HG02840 (cell line): ENCODE measurements around the gene F2.

ENCODE experiments used
- ATAC-seq: cut with Tn5 transposase; IDR thresholded peaks from one replicate; pipeline ENCODE4 v1.9.1; 2021; ENCODE audit warnings: mild to moderate bottlenecking, moderate library complexity, moderate number of reproducible peaks; ENCODE audit not compliant: unreplicated experiment, low FRiP score

Gene F2

DNA sequence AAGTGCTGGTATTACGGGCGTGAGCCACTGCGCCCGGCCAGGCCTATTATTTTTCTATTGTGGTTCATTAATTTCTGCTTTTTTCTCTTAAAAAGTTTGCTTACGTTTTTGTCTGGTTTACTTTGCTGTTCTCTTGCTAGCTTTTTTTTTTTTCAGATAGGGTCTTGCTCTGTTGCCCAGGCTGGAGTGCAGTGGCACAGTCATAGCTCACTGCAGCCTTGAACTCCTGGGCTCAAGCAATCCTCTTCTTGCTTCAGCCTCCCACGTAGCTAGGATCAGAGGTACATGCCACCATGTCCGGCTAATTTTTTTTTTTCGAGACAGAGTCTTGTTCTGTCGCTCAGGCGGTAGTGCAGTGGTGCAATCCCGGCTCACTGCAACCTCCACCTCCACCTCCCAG, 18.7 kb downstream of the F2 start:
- ATAC-seq, result no peak

DNA sequence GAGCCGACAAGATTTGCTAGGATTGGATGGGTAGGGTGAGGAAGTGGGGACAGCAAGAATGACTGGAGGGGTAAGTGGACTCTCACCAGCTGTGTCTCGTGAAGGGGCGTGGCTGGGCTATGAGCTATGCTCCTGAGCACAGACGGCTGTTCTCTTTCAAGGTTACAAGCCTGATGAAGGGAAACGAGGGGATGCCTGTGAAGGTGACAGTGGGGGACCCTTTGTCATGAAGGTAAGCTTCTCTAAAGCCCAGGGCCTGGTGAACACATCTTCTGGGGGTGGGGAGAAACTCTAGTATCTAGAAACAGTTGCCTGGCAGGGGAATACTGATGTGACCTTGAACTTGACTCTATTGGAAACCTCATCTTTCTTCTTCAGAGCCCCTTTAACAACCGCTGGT, 19.9 kb downstream of the F2 start:
- no peak for ATAC-seq

DNA sequence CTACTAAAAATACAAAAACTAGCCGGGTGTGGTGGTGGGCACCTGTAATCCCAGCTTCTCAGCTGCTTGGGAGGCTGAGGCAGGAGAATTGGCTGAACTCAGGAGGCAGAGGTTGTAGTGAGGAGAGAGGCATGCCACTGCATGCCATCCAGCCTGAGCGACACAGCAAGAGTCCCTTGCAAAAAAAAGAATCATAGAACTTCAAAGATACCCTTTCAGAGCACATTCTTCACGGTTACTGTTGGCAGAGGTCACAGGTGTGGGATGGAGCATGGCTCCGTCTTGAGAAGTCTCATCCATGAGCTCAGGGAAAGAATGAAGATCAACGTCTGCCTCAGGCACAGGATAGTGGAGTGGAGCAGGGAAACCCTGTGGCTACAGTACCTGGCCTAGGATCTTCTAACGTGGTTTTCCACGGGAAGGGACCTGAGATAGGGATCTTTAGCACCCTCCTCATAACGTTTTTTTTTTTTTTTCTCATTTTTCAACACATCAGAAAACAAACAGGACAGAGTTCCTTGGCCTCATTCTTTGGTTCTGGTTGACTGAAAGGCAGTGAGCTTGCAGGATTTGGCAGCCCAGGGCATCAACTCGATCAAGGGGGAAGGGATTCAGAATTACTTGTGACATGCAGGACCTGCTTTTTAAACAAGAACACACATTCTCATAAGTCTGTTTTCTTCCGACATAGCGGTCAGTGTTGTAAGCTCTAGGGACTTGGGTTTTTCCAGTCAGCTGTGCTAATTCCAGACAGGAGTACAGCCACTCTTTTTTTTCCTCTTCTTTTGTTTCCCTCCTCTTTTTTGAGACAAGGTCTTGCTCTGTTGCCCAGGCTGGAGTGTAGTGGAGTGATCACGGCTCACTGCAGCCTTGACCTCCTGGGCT, 22.8 kb downstream of the F2 start:
- ATAC-seq, result no peak

DNA sequence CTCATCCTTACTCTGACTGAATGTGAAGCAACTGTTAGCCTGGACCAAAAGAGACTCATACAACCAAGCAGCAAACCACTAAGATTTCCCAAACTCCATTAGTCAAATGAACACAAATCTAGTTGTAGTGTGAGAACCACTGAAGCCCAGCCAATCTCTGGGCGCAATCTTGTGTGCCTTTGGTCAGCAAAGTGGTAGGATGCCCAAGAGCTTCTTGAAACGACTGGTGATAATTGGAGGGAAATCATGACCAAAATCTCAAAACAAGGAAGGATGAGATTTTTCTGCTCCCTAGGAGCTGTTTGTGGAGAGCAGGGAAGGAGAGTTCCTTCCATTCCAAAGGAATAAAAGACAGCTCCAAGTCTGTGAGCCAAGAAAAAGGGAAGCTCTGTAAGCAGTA, 24.0 kb downstream of the F2 start:
- ATAC-seq, result no peak

DNA sequence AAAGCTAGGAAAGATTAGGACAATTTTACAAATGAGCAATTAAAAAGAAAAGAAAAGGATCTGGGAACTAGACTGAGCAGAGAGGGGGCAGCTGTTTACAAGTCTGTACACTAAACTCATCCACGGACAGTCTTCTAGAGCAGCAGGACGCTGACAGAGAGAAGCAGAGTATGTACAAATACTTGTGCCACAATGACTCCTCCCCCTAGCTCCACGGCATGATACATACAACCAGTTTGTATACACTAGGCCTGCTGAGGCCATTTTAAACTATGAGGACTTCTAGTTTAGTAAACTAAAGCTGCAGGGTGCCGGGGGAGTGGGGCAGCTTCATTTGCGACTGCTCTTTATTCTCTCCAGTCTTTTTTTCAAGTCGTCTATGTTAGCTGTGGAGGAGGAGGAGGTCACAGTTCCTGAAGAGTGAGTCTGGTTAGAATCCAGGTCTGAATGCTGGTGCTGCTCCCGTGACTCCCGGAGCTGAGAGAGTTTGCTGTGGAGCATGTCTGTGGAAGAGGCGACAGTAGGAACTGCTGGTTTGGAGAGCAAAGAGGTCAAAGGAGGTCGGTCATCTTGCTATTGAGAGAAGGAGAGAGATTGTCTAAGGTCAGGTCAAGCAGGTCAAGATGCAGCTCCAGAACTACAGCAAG, 24.8 kb downstream of the F2 start:
- ATAC-seq, result no peak

GRCh38 chr11:46745328-46745727, 26.3 kb downstream of the F2 start:
- no peak for ATAC-seq

GRCh38 chr11:46745995-46746394, 27.0 kb downstream of the F2 start:
- ATAC-seq, result no peak

- ATAC-seq, result no peak
These were observed 28.1 kb downstream of the F2 start for GRCh38 chr11:46747150-46747549.

GRCh38 chr11:46755962-46756361, 36.9 kb downstream of the F2 start:
- ATAC-seq, result no peak

DNA sequence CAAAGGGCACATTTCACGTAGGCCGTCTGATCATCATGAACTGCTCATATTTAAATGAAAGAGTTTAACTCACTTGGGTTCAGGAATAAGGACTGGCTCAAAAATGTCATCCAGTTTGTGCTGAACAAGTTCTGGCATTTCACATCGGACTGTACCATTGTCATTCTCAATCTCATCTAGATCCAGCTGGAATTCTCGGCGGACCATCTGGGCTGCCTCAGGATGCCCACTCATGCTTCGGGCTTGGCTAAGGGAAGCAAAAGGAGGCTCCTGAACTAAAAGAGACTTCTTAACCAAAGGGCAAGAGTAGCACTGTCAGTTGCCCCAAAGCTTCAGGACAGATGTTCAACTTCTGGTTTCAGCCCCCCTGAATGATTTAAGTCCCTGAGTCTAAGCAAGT, 40.2 kb downstream of the F2 start:
- ATAC-seq, result no peak

- ATAC-seq, result no peak
These were observed 41.6 kb downstream of the F2 start for GRCh38 chr11:46760429-46761128.

DNA sequence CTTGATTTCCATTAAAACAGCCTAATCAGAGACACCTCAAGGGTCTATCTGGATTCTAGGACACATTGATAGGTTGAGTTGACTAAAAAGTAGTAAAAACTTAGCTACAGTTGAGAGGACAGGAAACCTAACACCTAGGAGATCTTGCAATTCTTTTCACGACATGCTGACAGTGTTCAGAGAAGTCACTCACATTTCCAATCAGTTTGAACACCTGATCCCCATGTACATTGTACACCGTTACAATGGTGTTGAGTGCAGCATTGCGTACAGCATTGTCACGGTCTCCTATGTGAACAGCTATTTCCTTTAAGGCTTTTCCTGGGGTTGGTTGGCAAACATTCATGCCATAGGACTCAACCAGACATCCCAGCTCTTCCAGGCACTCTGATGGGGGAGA, 42.8 kb downstream of the F2 start:
- ATAC-seq, result no peak

- ATAC-seq, result no peak
These were observed 43.2 kb downstream of the F2 start for GRCh38 chr11:46762248-46762647.

DNA sequence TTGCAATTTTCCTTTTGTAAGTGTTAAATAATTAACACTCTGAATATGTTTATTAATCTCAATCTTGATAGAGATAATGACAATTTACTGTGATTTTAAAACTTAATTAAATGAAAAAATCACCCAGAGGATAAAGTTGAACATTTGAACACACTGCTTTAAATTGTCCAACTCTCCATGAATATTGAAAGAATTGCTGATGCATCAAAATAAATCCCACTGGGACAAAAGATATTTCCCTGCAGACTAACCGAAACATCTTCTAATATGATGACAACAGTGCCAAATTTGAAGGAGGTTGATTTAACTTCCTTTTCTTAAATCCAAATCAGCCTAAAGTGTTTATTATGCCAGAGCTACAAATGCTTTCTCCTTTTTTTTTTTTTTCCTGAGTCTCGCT, 47.6 kb downstream of the F2 start:
- ATAC-seq, result no peak

GRCh38 chr11:46769636-46770221, 50.7 kb downstream of the F2 start:
- ATAC-seq, result no peak

DNA sequence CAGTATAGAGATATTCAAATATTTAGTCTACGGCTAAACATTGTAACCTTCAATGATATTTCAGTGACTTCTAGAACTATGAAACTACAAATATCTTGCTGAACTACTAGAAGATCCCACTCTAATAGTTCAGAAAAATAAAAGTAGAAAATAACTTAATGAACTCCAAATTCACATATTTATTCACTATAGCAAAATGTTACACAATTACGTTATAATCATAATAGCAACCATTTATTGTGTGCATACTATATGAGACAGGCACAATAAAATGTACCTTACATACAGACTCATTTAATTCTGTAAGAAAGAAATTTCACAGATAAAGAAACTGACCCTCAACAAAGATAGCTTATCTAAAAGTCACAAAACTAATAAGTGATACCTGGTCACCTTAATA, 57.9 kb downstream of the F2 start:
- no peak for ATAC-seq

GRCh38 chr11:46778416-46778815, 59.4 kb downstream of the F2 start:
- ATAC-seq, result no peak
